Mesendoderm (in vitro differentiated cells): ENCODE measurements around the gene PDE9A.

Source experiments
- DNase-seq: peaks from one replicate; pipeline ENCODE4 v3.0.0; 2013
- H2AK5ac ChIP-seq: 2 replicates; pipeline ENCODE4 v1.6.1; 2013; ENCODE audit warnings: low read length, inconsistent platforms
- H2BK120ac ChIP-seq: 2 replicates; pipeline ENCODE4 v1.6.1; 2013; ENCODE audit warnings: low read depth, mild to moderate bottlenecking, low read length, moderate library complexity, mixed read lengths
- H2BK15ac ChIP-seq: replicated peaks from 2 replicates; pipeline ENCODE4 v1.6.1; 2013; ENCODE audit warnings: low read depth, mild to moderate bottlenecking, moderate library complexity
- H2BK5ac ChIP-seq: 2 replicates; pipeline ENCODE4 v1.6.1; 2013; ENCODE audit warnings: low read length, inconsistent platforms
- H3K18ac ChIP-seq: 2 replicates; pipeline ENCODE4 v1.6.1; 2013; ENCODE audit warnings: mild to moderate bottlenecking, low read length, mixed read lengths
- H3K23ac ChIP-seq: one replicate; pipeline ENCODE4 v1.6.1; 2013; ENCODE audit warnings: low read length
- H3K27ac ChIP-seq: 2 replicates; pipeline ENCODE4 v1.5.1; 2013; ENCODE audit warnings: low read depth, mild to moderate bottlenecking, inconsistent platforms, low read length, moderate library complexity
- H3K27me3 ChIP-seq: 2 replicates; pipeline ENCODE4 v1.6.1; 2013; ENCODE audit warnings: low read length, control low read depth, mild to moderate bottlenecking, inconsistent platforms; ENCODE audit not compliant: insufficient read depth, poor library complexity
- H3K36me3 ChIP-seq: 2 replicates; pipeline ENCODE4 v1.6.1; 2013; ENCODE audit warnings: low read length, inconsistent platforms; ENCODE audit not compliant: control insufficient read depth, insufficient read depth
- H3K4ac ChIP-seq: one replicate; pipeline ENCODE4 v1.6.1; 2013; ENCODE audit warnings: low read depth, mild to moderate bottlenecking, low read length, moderate library complexity
- H3K4me1 ChIP-seq: 2 replicates; pipeline ENCODE4 v1.6.1; 2013; ENCODE audit warnings: low read depth, low read length, inconsistent platforms; ENCODE audit not compliant: control insufficient read depth
- H3K4me2 ChIP-seq: 2 replicates; pipeline ENCODE4 v1.6.1; 2013; ENCODE audit warnings: low read length
- H3K4me3 ChIP-seq: 2 replicates; pipeline ENCODE4 v1.5.1; 2013; ENCODE audit warnings: mild to moderate bottlenecking, low read length
- H3K56ac ChIP-seq: one replicate; pipeline ENCODE4 v1.6.1; 2013; ENCODE audit warnings: low read length
- H3K79me1 ChIP-seq: 2 replicates; pipeline ENCODE4 v1.6.1; 2013; ENCODE audit warnings: low read length, inconsistent platforms
- H3K79me2 ChIP-seq: 2 replicates; pipeline ENCODE4 v1.6.1; 2013; ENCODE audit warnings: mild to moderate bottlenecking, low read length; ENCODE audit not compliant: control insufficient read depth, insufficient read depth
- H3K9ac ChIP-seq: 2 replicates; pipeline ENCODE4 v1.6.1; 2013; ENCODE audit warnings: low read length, inconsistent platforms
- H4K5ac ChIP-seq: one replicate; pipeline ENCODE4 v1.6.1; 2013; ENCODE audit warnings: low read length
- H4K8ac ChIP-seq: one replicate; pipeline ENCODE4 v1.6.1; 2013; ENCODE audit warnings: low read depth, mild to moderate bottlenecking, control low read depth, low read length, moderate library complexity
- WGBS: extraction: QIAGEN DNeasy Blood & Tissue Kit; methylation state at CpG from one replicate; pipeline ENCODE4 v1.1.7; 2013; ENCODE audit warnings: low lambda C conversion rate, missing lambda C conversion rate; ENCODE audit not compliant: insufficient coverage; ENCODE audit errors: extremely low coverage; 5-methylcytosine and 5-hydroxymethylcytosine counted together

Gene PDE9A

GRCh38 chr21:42735061-42735460, 81.6 kb downstream of the PDE9A start:
- no CpG with 5 or more reads among the region's 8 CpGs for WGBS
- no peak overlapping the region for H3K27ac ChIP-seq
- H3K79me1 ChIP-seq: no peaks in the 10 kb centered on the region

GRCh38 chr21:42735944-42736343, 82.5 kb downstream of the PDE9A start:
- Histone ChIP-seq H2BK5ac (no peak overlapping the region), H4K8ac (no peak overlapping the region), H3K27ac (no peak overlapping the region), H4K5ac (no peak overlapping the region), H3K9ac (no peak overlapping the region), H2BK120ac (no peak overlapping the region), H3K4ac (no peak overlapping the region), H3K79me1 (no peaks in the 10 kb centered on the region), H3K18ac (no peak overlapping the region), H3K4me2 (no peak overlapping the region), H3K23ac (no peak overlapping the region), H3K36me3 (peaks cover 16% of the 10 kb centered on the region), H3K4me3 (no peak overlapping the region), H3K4me1 (no peaks in the 10 kb centered on the region), H2AK5ac (no peak overlapping the region), H2BK15ac (no peak overlapping the region), H3K27me3 (no peaks in the 10 kb centered on the region), H3K79me2 (no peaks in the 10 kb centered on the region), H3K56ac (no peak overlapping the region)
- no CpG with 5 or more reads among the region's 10 CpGs for WGBS
- DNase-seq: no peak

More at GRCh38 chr21:42735061-42735460, 81.6 kb downstream of the PDE9A start:
- Histone ChIP-seq H3K4me1 (no peaks in the 10 kb centered on the region), H4K8ac (no peak overlapping the region), H3K18ac (no peak overlapping the region), H2AK5ac (no peak overlapping the region), H3K79me2 (no peaks in the 10 kb centered on the region), H4K5ac (no peak overlapping the region), H2BK5ac (no peak overlapping the region), H3K56ac (no peak overlapping the region), H3K9ac (no peak overlapping the region), H2BK15ac (no peak overlapping the region), H3K36me3 (peaks cover 16% of the 10 kb centered on the region), H3K4ac (no peak overlapping the region), H3K27me3 (no peaks in the 10 kb centered on the region), H3K4me3 (no peak overlapping the region), H2BK120ac (no peak overlapping the region), H3K4me2 (no peak overlapping the region), H3K23ac (no peak overlapping the region)
- no peak for DNase-seq

GRCh38 chr21:42736646-42737350, 83.4 kb downstream of the PDE9A start:
- Histone ChIP-seq H3K18ac (no peak overlapping the region), H2BK5ac (no peak overlapping the region), H3K79me2 (no peaks in the 10 kb centered on the region), H3K79me1 (no peaks in the 10 kb centered on the region), H3K4me1 (no peaks in the 10 kb centered on the region), H2BK15ac (no peak overlapping the region), H3K4me2 (no peak overlapping the region), H3K27ac (no peak overlapping the region), H3K56ac (no peak overlapping the region), H3K23ac (no peak overlapping the region), H3K9ac (no peak overlapping the region), H3K36me3 (peaks cover 14% of the 10 kb centered on the region), H3K4me3 (no peak overlapping the region), H3K27me3 (no peaks in the 10 kb centered on the region), H4K5ac (no peak overlapping the region), H3K4ac (no peak overlapping the region), H4K8ac (no peak overlapping the region), H2BK120ac (no peak overlapping the region), H2AK5ac (no peak overlapping the region)
- no CpG with 5 or more reads among the region's 12 CpGs for WGBS
- no peak for DNase-seq

GRCh38 chr21:42737951-42738590, 84.7 kb downstream of the PDE9A start:
- no peaks in the 10 kb centered on the region for H3K27me3 ChIP-seq
- H3K23ac ChIP-seq: no peak overlapping the region
- H4K8ac ChIP-seq: no peak overlapping the region
- H3K4me1 ChIP-seq: no peaks in the 10 kb centered on the region
- no peaks in the 10 kb centered on the region for H3K79me1 ChIP-seq
- H3K18ac ChIP-seq: no peak overlapping the region
- no peak overlapping the region for H3K4ac ChIP-seq
- no peak overlapping the region for H2BK15ac ChIP-seq
- no peaks in the 10 kb centered on the region for H3K79me2 ChIP-seq
- H2BK5ac ChIP-seq: no peak overlapping the region
- no peak overlapping the region for H3K27ac ChIP-seq
- no peak overlapping the region for H2AK5ac ChIP-seq
- H3K4me3 ChIP-seq: no peak overlapping the region
- H3K4me2 ChIP-seq: no peak overlapping the region
- no peak overlapping the region for H3K9ac ChIP-seq
- WGBS: no CpG with 5 or more reads among the region's 16 CpGs
- no peak overlapping the region for H2BK120ac ChIP-seq
- no peak for DNase-seq
- no peak overlapping the region for H3K56ac ChIP-seq
- peaks cover 9% of the 10 kb centered on the region for H3K36me3 ChIP-seq
- H4K5ac ChIP-seq: no peak overlapping the region

- Histone ChIP-seq H3K27ac (no peak overlapping the region), H4K5ac (no peak overlapping the region), H3K4me1 (no peaks in the 10 kb centered on the region), H3K4me3 (no peak overlapping the region), H3K56ac (no peak overlapping the region), H3K23ac (no peak overlapping the region), H3K18ac (no peak overlapping the region), H3K79me2 (no peaks in the 10 kb centered on the region), H4K8ac (no peak overlapping the region), H2BK5ac (no peak overlapping the region), H3K9ac (no peak overlapping the region), H2AK5ac (no peak overlapping the region), H2BK15ac (no peak overlapping the region), H2BK120ac (no peak overlapping the region), H3K79me1 (no peaks in the 10 kb centered on the region), H3K27me3 (no peaks in the 10 kb centered on the region), H3K4ac (no peak overlapping the region), H3K4me2 (no peak overlapping the region), H3K36me3 (peaks cover 5% of the 10 kb centered on the region)
- no CpG with 5 or more reads among the region's 21 CpGs for WGBS
- no peak for DNase-seq
These were observed 85.9 kb downstream of the PDE9A start for GRCh38 chr21:42739061-42739931.
